Loucy (cell line): ENCODE results near the gene TMEM41A.

Experiments
- CTCF ChIP-seq: fragments of 200-600 bp; sonication (generic); conservative IDR thresholded peaks from 2 replicates; pipeline ENCODE4 v1.5.1; 2014; ENCODE audit warnings: mild to moderate bottlenecking, antibody characterized with exemption, low read length
- EZH2phosphoT487 ChIP-seq: fragments of 200-600 bp; IDR thresholded peaks from 2 replicates; pipeline ENCODE4 v1.6.1; 2018; ENCODE audit warnings: antibody characterized with exemption, mild to moderate bottlenecking, moderate library complexity, borderline replicate concordance

- no peak for TF ChIP-seq CTCF
- no peak for TF ChIP-seq EZH2phosphoT487
Measured at GRCh38 chr3:185539934-185540333, 41.1 kb upstream of the TMEM41A start.
